GM12872 (cell line): ENCODE data around the gene PRDM16.

ENCODE experiments used
- TF ChIP-seq, protein P1 (sequence below): IDR thresholded peaks from 3 replicates; pipeline ENCODE4 v1.5.1; 2011; ENCODE audit warnings: low read depth, mild to moderate bottlenecking, low read length, moderate library complexity; ENCODE audit not compliant: insufficient read depth

PRDM16 gene

DNA sequence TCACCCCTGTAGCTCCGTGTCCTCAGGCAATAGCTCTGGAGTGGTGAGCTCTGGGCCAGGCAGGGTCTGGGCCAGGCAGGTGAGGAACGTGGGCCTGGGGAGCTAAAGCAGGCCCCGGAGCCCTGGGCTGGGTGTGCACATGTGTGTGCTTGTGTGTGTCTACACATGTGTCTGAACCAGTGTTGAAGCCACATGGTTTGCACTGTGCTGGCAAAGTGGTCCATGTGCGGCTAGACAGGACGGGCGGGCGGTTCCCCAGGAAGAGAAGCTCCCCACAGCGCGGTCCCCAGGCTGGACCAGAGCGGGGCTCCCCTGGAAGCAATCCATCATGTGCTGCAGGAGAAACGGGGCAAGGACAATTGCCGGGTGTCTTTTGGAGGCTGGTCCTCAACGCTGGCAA lies 84.2 kb downstream of the PRDM16 start:
- TF ChIP-seq, protein P1, sequence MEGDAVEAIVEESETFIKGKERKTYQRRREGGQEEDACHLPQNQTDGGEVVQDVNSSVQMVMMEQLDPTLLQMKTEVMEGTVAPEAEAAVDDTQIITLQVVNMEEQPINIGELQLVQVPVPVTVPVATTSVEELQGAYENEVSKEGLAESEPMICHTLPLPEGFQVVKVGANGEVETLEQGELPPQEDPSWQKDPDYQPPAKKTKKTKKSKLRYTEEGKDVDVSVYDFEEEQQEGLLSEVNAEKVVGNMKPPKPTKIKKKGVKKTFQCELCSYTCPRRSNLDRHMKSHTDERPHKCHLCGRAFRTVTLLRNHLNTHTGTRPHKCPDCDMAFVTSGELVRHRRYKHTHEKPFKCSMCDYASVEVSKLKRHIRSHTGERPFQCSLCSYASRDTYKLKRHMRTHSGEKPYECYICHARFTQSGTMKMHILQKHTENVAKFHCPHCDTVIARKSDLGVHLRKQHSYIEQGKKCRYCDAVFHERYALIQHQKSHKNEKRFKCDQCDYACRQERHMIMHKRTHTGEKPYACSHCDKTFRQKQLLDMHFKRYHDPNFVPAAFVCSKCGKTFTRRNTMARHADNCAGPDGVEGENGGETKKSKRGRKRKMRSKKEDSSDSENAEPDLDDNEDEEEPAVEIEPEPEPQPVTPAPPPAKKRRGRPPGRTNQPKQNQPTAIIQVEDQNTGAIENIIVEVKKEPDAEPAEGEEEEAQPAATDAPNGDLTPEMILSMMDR: no peak

DNA sequence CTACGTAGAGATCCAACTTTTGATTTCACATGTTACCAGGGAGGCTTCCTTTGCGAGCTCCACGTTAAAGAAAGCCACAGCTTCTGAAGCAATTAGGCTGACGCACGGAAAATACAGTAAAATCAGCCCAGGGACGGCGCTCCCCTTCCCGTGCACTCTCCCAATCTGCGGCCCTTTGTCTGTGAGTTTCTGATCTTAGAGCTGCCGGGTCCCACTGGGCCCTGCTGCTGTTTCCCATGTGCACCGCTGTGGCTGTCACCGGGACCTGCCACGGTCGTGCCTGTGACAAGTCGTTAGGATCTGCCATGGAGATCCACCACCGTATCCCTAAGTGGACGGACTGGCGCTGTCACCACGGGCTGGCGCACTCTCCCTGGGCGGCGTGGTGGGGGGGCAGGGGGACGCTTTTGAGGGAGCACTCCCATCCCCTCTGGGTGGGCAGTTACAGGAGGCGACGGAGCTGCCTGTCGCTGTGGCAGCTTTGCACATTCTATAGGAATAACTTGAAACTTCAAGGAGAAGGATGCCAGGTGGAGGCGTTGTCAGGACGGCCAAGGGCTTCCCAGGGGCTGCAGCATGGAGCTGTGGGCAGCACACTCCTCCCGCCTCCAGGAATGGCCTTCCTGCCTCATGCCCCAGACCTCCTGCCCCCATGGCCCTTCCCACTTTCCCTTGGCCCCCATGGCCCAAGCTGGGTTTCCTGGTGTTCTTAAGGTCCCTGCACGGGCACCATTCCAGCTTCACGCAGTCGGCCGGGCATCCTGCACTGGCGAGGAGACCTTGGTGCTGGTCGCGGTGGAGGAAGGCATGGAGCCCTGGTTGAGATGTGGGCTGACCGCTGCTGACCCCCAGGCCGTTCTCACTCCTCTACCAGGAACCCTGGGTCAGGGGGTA lies 85.1 kb downstream of the PRDM16 start:
- TF ChIP-seq, protein P1: no peak

DNA sequence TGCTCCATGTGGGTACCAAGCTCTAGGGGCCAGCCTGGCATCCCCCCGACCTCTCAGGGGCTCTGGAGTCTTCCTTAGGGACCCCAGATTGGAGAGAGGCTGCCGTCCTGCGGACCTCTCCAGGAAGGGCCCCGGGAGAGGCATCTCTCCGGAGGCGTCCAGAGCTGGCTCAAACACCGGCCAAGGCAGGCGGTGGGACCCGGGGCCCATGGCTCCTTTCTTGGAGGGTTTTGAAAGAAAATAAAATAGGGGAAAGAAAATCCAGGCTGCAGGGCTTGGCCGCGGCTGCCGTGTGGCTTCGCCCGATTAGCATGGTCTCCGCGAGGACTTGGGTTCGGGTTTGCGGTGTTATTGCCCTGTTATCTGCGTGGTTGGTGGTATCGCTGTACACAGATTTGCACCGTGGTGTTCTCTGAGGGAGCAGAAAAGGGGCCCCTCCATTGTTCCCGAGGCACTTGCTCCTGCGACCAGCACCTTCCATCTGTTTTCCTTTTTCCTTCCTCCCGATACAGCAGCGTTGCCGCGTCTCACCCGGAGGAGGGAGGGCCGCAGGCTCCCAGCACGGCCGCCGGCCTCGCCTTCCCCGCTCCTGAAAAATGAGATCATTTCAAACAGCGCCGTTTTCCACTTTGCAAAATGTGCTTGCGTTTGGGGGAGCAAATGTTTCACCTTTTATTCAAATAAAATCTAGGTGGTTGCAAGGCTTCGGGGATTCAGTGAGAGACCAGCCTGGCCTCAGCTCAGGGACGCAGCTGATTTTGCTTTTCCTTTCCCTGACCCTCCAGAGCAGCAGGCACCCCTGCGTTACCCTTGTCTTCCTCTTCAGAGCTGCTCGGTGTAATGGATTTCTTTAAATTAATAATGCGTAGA lies 86.3 kb downstream of the PRDM16 start:
- TF ChIP-seq, protein P1: no peak

DNA sequence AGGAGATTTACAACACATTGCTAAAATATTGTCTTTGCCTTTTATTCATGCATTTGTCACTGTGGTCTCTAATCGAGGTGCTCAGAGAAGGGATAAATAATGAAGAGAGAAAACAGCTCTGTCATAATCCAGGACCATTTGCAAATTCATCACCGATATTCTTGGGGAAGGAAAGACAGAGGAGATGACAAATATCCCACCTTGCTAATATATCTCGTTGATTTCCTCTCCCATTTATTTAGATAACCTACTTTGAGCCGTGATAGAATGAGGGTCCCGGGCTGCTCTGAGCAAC lies 86.9 kb downstream of the PRDM16 start:
- TF ChIP-seq, protein P1: no peak

DNA sequence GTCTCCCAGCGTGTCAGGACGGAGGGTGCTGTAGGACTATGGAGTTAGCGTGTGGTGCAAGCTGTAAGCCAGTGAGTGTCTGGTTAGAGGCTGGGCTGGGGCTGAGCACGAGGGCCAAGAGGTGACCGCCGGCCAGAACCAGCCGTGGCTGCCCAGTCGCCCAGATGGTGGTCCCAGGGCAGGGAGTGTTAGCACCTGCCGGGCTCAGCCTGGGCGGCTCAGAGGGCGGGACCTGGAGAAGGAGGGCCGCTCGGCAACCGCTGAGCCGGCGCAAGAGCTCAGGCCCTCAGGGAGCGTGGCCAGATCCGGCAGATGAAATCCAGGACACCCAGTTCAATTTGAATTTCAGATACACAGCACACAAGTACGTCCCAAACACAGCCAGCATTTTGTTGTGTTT lies 87.9 kb downstream of the PRDM16 start:
- TF ChIP-seq, protein P1: no peak

DNA sequence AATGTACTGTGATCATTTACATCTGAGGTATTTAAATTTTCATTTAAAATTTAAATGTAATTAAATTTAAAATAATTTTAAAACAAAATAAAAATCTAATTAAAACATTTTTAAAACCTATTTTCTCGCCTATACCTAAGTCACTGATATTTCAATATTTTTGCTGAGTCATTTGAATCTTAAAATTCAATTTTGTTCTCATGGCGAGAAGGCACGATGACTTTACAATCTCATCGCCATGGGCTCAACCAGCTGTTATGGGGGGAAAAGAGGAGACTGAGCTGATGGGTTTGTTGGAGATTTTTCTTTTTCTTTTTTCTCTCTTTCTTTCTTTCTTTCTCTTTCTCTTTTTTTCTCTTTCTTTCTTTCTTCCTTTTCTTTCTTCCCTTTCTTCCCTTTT lies 89.3 kb downstream of the PRDM16 start:
- TF ChIP-seq, protein P1: no peak

DNA sequence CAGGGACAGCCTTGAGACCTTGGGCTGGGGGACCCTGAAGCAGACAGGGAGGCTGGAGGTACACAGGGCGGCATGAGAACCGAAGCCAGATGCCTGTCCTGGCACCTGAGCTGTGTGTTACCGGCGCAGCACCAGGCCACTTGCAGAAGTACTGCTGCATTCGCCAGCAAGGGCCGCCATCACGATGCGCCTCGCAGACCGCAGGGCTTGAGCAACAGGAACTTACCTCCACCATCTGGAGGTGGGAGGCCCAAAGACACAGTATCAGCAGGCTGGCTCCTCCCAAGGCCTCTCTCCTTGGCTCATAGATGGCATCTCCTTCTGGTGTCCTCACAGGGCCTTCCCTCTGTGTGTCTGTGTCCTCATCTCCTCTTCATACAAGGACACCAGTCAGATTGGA lies 90.1 kb downstream of the PRDM16 start:
- TF ChIP-seq, protein P1: no peak
